GM12878 (cell line): ENCODE data around the gene GRN. TPM values are rescaled to one million over a fixed set of nuclear protein-coding genes. Genes with fewer than 3 reads are reported as not detected.

Source experiments
- ATAC-seq: fragments of 200-7000 bp; cut with Tn5 transposase; 3 replicates; pipeline ENCODE4 v1.9.1; 2020; ENCODE audit warnings: mild to moderate bottlenecking, moderate library complexity
- BruUV-seq: library from RNA; stranded (reverse); fragments of 400-500 nt; replicated peaks from 2 replicates; lab custom pipeline; 2021; lab: Mats Ljungman, UMichigan
- CTCF ChIA-PET: fragments of 300-600 bp; sonication (Branson Sonifier 250); formaldehyde crosslinking; extraction: SDS; loops from one replicate; lab custom pipeline; 2021; ENCODE audit warnings: inconsistent platforms; lab: Yijun Ruan, JAX
- POLR2A ChIA-PET: fragments of 350-600 bp; formaldehyde crosslinking; extraction: SDS; loops from one replicate; lab custom pipeline; 2021; ENCODE audit warnings: inconsistent platforms; lab: Charles Lee
- RAD21 ChIA-PET: fragments of 300-600 bp; sonication (Branson Sonifier 250); formaldehyde crosslinking; loops from one replicate; lab custom pipeline; 2023; ENCODE audit warnings: antibody characterized with exemption; ENCODE audit not compliant: unreplicated experiment; lab: Charles Lee
- SMC1A ChIA-PET: fragments of 300-600 bp; sonication (Branson Sonifier 250); formaldehyde crosslinking; loops from one replicate; lab custom pipeline; 2023; ENCODE audit not compliant: unreplicated experiment, uncharacterized antibody; lab: Charles Lee
- DNase-seq: peaks from one replicate; pipeline ENCODE4 v3.0.0-alpha.2; 2011; ENCODE audit warnings: low read depth, low spot score
- FAIRE-seq: peaks from 3 replicates; lab custom pipeline; 2011; peaks lifted over from hg19 to GRCh38; lab: Jason Lieb, UNC
- H2AFZ ChIP-seq: 2 replicates; pipeline ENCODE4 v1.6.0; 2011; ENCODE audit warnings: low read depth, low read length, control low read depth; ENCODE audit not compliant: control insufficient read depth
- H3K27ac ChIP-seq: 2 replicates; pipeline ENCODE4 v1.5.1; 2011; ENCODE audit warnings: control low read depth; ENCODE audit not compliant: control insufficient read depth, insufficient read depth
- H3K27me3 ChIP-seq, 2 experiments: replicated peaks in 1 of 2; 2 replicates each; pipeline versions ENCODE4 v1.6.0 to v1.6.1; 2011; ENCODE audit warnings: low read length in 1 of 2; ENCODE audit not compliant: control insufficient read depth in 2 of 2, insufficient read depth in 2 of 2
- H3K36me3 ChIP-seq, 2 experiments: 2 replicates each; pipeline ENCODE4 v1.5.1; 2011; ENCODE audit warnings: low read length in 1 of 2; ENCODE audit not compliant: control insufficient read depth in 2 of 2, insufficient read depth in 2 of 2
- H3K4me1 ChIP-seq: 2 replicates; pipeline ENCODE4 v1.6.1; 2011; ENCODE audit warnings: mild to moderate bottlenecking, low read length, moderate library complexity, mixed read lengths; ENCODE audit not compliant: control insufficient read depth, insufficient read depth
- H3K4me2 ChIP-seq: 2 replicates; pipeline ENCODE4 v1.6.0; 2011; ENCODE audit warnings: control low read depth; ENCODE audit not compliant: control insufficient read depth, insufficient read depth
- H3K4me3 ChIP-seq: fragments of 200-600 bp; sonication (generic); 2 replicates; pipeline ENCODE4 v1.5.1; 2016
- H3K79me2 ChIP-seq: 2 replicates; pipeline ENCODE4 v1.6.0; 2011; ENCODE audit warnings: low read length; ENCODE audit not compliant: control insufficient read depth, insufficient read depth
- H3K9ac ChIP-seq: 2 replicates; pipeline ENCODE4 v1.8.0; 2011; ENCODE audit warnings: low read length, control low read depth, mixed read lengths; ENCODE audit not compliant: control insufficient read depth, insufficient read depth
- H3K9me3 ChIP-seq: replicated peaks from 3 replicates; pipeline ENCODE4 v1.5.1; 2011; ENCODE audit warnings: mild to moderate bottlenecking, low read length; ENCODE audit not compliant: control insufficient read depth, insufficient read depth
- H4K20me1 ChIP-seq: 2 replicates; pipeline ENCODE4 v1.6.0; 2011; ENCODE audit not compliant: control insufficient read depth, insufficient read depth
- ATF7 ChIP-seq: fragments of 450-650 bp; IDR thresholded peaks from 2 replicates; pipeline ENCODE4 v1.6.1; 2016; ENCODE audit warnings: low read depth, mild to moderate bottlenecking
- IRF4 ChIP-seq: IDR thresholded peaks from 2 replicates; pipeline ENCODE4 v1.6.1; 2011; ENCODE audit warnings: low read depth, low read length
- PAX5 ChIP-seq: IDR thresholded peaks from 2 replicates; pipeline ENCODE4 v1.6.1; 2011; ENCODE audit warnings: low read depth, low read length, borderline replicate concordance
- REST ChIP-seq: IDR thresholded peaks from 2 replicates; pipeline ENCODE4 v1.6.1; 2012; ENCODE audit warnings: mild to moderate bottlenecking, low read depth, low read length
- SREBF2 ChIP-seq: IDR thresholded peaks from 2 replicates; pipeline ENCODE4 v1.6.1; 2012; ENCODE audit warnings: mild to moderate bottlenecking, low read length
- WGBS: methylation state at CpG from one replicate; pipeline ENCODE4 v1.1.6; 2016; ENCODE audit warnings: low lambda C conversion rate; ENCODE audit not compliant: insufficient replicate concordance, insufficient coverage; ENCODE audit errors: missing lambda C conversion rate; 5-methylcytosine and 5-hydroxymethylcytosine counted together
- in situ Hi-C: fragments of 300-500 bp; cut with MboI; formaldehyde crosslinking; loops from 9 replicates; pipeline ENCODE4 v1.14.3; 2018; ENCODE audit warnings: mixed read lengths
- intact Hi-C: fragments of 100-400 bp; cut with micrococcal nuclease; formaldehyde crosslinking; loops from one replicate; pipeline ENCODE4 v1.14.2; 2022; ENCODE audit not compliant: unreplicated experiment
- polyA plus RNA-seq, 11 experiments: library from polyadenylated mRNA; depleted of rRNA in 4 of 11; unstranded in 6 of 11; stranded (reverse) in 5 of 11; fragments of >200 nt; fragmentation: Nextera tagmentation in 4 of 11; fragmentation: Illumina TruSeq in 1 of 11; extraction: Ambion mirVana in 4 of 11; extraction: Trizol in 1 of 11; gene quantifications; 1 replicate in 1 of 11; 2 replicates in 10 of 11; pipeline versions ENCODE4 v1.2.1 to v1.2.3, GENCODE V29; 2011 to 2016; ENCODE audit warnings: inconsistent platforms in 2 of 11, missing spikeins in 2 of 11, low read depth in 1 of 11
- total RNA-seq, 4 experiments: library from RNA; depleted of rRNA in 3 of 4; stranded (reverse); fragments of >200 nt in 3 of 4; fragmentation: Illumina TruSeq in 1 of 4; extraction: Trizol in 1 of 4; gene quantifications; 2 replicates each; pipeline versions ENCODE4 v1.2.1 to v1.2.3, GENCODE V29; 2013 to 2021

The GRN gene
- total and polyA plus RNA-seq, 10 of the 15 experiments (the other 5 are each of a cell fraction or from before 2014, with no cell fraction given) = 22.3 to 389 (median 139) TPM

GRCh38 chr17:44333371-44333770 lies 11.7 kb upstream of the GRN start:
- Histone ChIP-seq H3K9me3 (no peaks in the 10 kb centered on the region), H3K4me1 (peaks cover 6% of the 10 kb centered on the region), H4K20me1 (no peaks in the 10 kb centered on the region), H2AFZ (no peak overlapping the region), H3K27me3 (no peaks in the 10 kb centered on the region), H3K36me3 (no peaks in the 10 kb centered on the region), H3K79me2 (no peaks in the 10 kb centered on the region), H3K27ac (no peak overlapping the region), H3K9ac (no peak overlapping the region), H3K4me2 (no peak overlapping the region), H3K4me3 (no peak overlapping the region)
- FAIRE-seq = no peak
- 50% methylated on average over 5 of the region's 5 CpGs for WGBS
- DNase-seq = no peak
- ChIA-PET SMC1A (interaction anchor here (1.0 to 4.3 kb wide), 4 partner anchors 11 to 190 kb away, joined by 3 to 29 read pairs (median 6); partner anchors contain the start of gene GRN), CTCF (interaction anchor here (0.6 to 9.1 kb wide), 8 partner anchors 13 to 389 kb away, joined by 3 to 154 read pairs (median 4); partner anchors contain the start of gene GRN), RAD21 (interaction anchor here (1.1 to 4.4 kb wide), 2 partner anchors 17 to 123 kb away, joined by 3 to 46 read pairs; no protein-coding TSS in a partner anchor), POLR2A (interaction anchor here (0.6 to 0.7 kb wide), 2 partner anchors 12 to 226 kb away, joined by 3 to 10 read pairs; partner anchors contain the start of gene GRN)
- intact Hi-C loops (no loop called here), in situ Hi-C loops (no loop called here)
- no peak for ATAC-seq
- BruUV-seq = no TSS peak
- TF ChIP-seq ATF7 (no peak), SREBF2 (no peak), REST (no peak), IRF4 (no peak), PAX5 (no peak)
